Suprapubic skin (tissue), 4 donors: ENCODE measurements around the gene PTPRN2.

Experiments used
- POLR2A ChIP-seq, 2 donors: fragments of 450-650 bp; IDR thresholded peaks; one replicate each; pipeline ENCODE4 v1.6.1; 2017; ENCODE audit warnings: antibody characterized with exemption in 2 of 2, mild to moderate bottlenecking in 2 of 2, moderate library complexity in 2 of 2
- POLR2AphosphoS5 ChIP-seq, 3 donors: sonication (generic); formaldehyde crosslinking; IDR thresholded peaks; one replicate each; pipeline ENCODE4 v1.6.1; 2017; ENCODE audit warnings: antibody characterized with exemption in 3 of 3

DNA sequence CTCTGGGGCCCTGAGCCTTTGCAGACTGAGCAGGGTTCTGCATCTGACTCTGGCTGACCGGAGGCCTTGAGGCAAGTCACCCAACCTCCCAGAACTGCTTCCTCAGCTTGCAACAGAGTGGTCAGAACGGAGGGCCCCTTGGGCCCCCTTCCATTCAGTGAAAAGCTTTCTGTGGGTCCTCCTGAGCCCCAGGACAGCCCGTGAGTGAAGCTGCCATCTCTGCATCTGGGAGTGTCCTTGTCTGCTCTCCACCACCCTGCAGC is 1026.2 kb downstream of the PTPRN2 start:
- TF ChIP-seq POLR2AphosphoS5 (IDR thresholded peaks at IDR 0.05) (no peak), POLR2A (IDR thresholded peaks at IDR 0.05) (no peak)
